Motor neuron (in vitro differentiated cells): Measurements from ENCODE around the gene FSTL4. TPM values are rescaled to one million over a fixed set of nuclear protein-coding genes. Genes with fewer than 3 reads are reported as not detected.
A peak's percentile ranks its signal among the peaks of the same experiment; 100 is the strongest.

Source experiments
- ATAC-seq, 8 experiments: fragments of 200-7000 bp; cut with Tn5 transposase; replicated peaks in 6 of 8; 2 replicates each; pipeline ENCODE4 v1.8.0; 2021; ENCODE audit warnings: mild to moderate bottlenecking in 8 of 8, moderate library complexity in 8 of 8
- H3K27ac ChIP-seq, 2 donors: fragments of 250-450 bp; sonication (Bioruptor Pico); 2 replicates each; pipeline ENCODE4 v1.9.0; 2021; ENCODE audit warnings: antibody characterized with exemption in 2 of 2, mild to moderate bottlenecking in 2 of 2, moderate library complexity in 1 of 2
- H3K4me1 ChIP-seq, 2 donors: fragments of 250-450 bp; sonication (Bioruptor Pico); replicated peaks in 1 of 2; 2 replicates each; pipeline ENCODE4 v1.6.1; 2021; ENCODE audit warnings: antibody characterized with exemption in 2 of 2, mild to moderate bottlenecking in 2 of 2, moderate library complexity in 1 of 2
- H3K4me3 ChIP-seq, 5 donors: fragments of 250-450 bp; sonication (Bioruptor Pico); 2 replicates each; pipeline ENCODE4 v1.9.0; 2021; ENCODE audit warnings: antibody characterized with exemption in 5 of 5, mild to moderate bottlenecking in 5 of 5, moderate library complexity in 4 of 5
- WGBS, 10 experiments: fragments of 450-650 bp; shearing (Covaris generic); methylation state at CpG; one replicate each; pipeline ENCODE4 v1.0.0; 2022; 5-methylcytosine and 5-hydroxymethylcytosine counted together
- in situ Hi-C, 9 experiments: fragments of 400-800 bp; cut with MboI; loops; one replicate each; pipeline ENCODE4 v1.15.0; 2021; ENCODE audit warnings: low sequenced_read_pairs in 9 of 9, low pct_unique_long_range_greater_than_20kb in 2 of 9; ENCODE audit not compliant: unreplicated experiment in 9 of 9
- total RNA-seq, 8 experiments: library from RNA; unstranded; fragments of 300-600 nt; gene quantifications; 2 replicates each; pipeline versions ENCODE4 v1.2.3 to v1.2.4, GENCODE V29; 2022

Gene FSTL4
- total RNA-seq, result 1 to 10 TPM in 6 of 8 experiments, under 1 TPM in 2; 0.13 to 5.5 (median 1.9) TPM

GRCh38 chr5:133612249-133612860, at the start of gene FSTL4:
TSS of gene FSTL4 (minus strand) at chr5:133612541.
- in situ Hi-C loops, result no loop called here
- Histone ChIP-seq H3K27ac (no peak within 1 kb of the TSS), H3K4me3 (peak within 1 kb of the TSS; percentile 30 to 50 (median 38)), H3K4me1 (peaks cover 6 to 12% of the 10 kb centered on the region in 2 donors)
- peak; percentile 21 to 85 (median 78) for ATAC-seq
- WGBS, 10 experiments, result 0 to 30% methylated on average over 2 to 8 of the region's 74 CpGs; no CpG with 5 or more reads in 8 of the 10 experiments

- 83 to 100% (median 92%) methylated on average over 1 to 2 of the region's 2 CpGs; no CpG with 5 or more reads in 5 of the 10 experiments for WGBS, 10 experiments
- H3K4me1 ChIP-seq, result peaks cover 0 to 6% of the 10 kb centered on the region in 2 donors
- in situ Hi-C loops, result no loop called here
- peak in 1 of 8 experiments; percentile 13 for ATAC-seq
- no peak overlapping the region for H3K4me3 ChIP-seq
- no peak overlapping the region for H3K27ac ChIP-seq
These were observed 49.0 kb upstream of the FSTL4 start for GRCh38 chr5:133661389-133661788.

GRCh38 chr5:133658327-133658726, 46.0 kb upstream of the FSTL4 start:
- in situ Hi-C loops, result no loop called here
- 0 to 67% (median 32%) methylated on average over 1 of the region's 1 CpG for WGBS, 10 experiments
- no peak overlapping the region for H3K4me3 ChIP-seq
- peaks cover 6 to 7% of the 10 kb centered on the region in 2 donors for H3K4me1 ChIP-seq
- no peak for ATAC-seq
- no peak overlapping the region for H3K27ac ChIP-seq

- in situ Hi-C loops, result no loop called here
- WGBS, 10 experiments, result 51 to 100% (median 70%) methylated on average over 2 to 5 of the region's 5 CpGs; no CpG with 5 or more reads in 4 of the 10 experiments
- ATAC-seq, result no peak
- Histone ChIP-seq H3K4me3 (no peak overlapping the region), H3K4me1 (peaks cover 10 to 11% of the 10 kb centered on the region in 2 donors), H3K27ac (no peak overlapping the region)
These were observed 44.7 kb upstream of the FSTL4 start for GRCh38 chr5:133657036-133657435.

- in situ Hi-C loops, result no loop called here
- ATAC-seq, result no peak
- H3K27ac ChIP-seq, result no peak overlapping the region
- peaks cover 10 to 11% of the 10 kb centered on the region in 2 donors for H3K4me1 ChIP-seq
- WGBS, 10 experiments, result 0 to 100% (median 17%) methylated on average over 1 of the region's 1 CpG; no CpG with 5 or more reads in 5 of the 10 experiments
- H3K4me3 ChIP-seq, result no peak overlapping the region
These were observed 43.6 kb upstream of the FSTL4 start for GRCh38 chr5:133655966-133656365.

GRCh38 chr5:133653760-133654049, 41.4 kb upstream of the FSTL4 start:
- in situ Hi-C loops, result no loop called here
- ATAC-seq, result peak in 5 of 8 experiments; percentile 54 to 90 (median 87)
- 37 to 83% (median 60%) methylated on average over 1 to 4 of the region's 4 CpGs; no CpG with 5 or more reads in 3 of the 10 experiments for WGBS, 10 experiments

GRCh38 chr5:133652951-133653759, 40.8 kb upstream of the FSTL4 start:
- ATAC-seq, result peak in 5 of 8 experiments; percentile 19 to 84 (median 78)

More at GRCh38 chr5:133653760-133654049, 41.4 kb upstream of the FSTL4 start:
- H3K4me3 ChIP-seq, result no peak overlapping the region
- H3K4me1 ChIP-seq, result peaks cover 10 to 11% of the 10 kb centered on the region in 2 donors
- no peak overlapping the region for H3K27ac ChIP-seq

GRCh38 chr5:133644000-133644865, 31.9 kb upstream of the FSTL4 start:
- in situ Hi-C loops, result no loop called here
- peak in 2 of 8 experiments; percentile 38 to 47 for ATAC-seq
- WGBS, 10 experiments, result 64 to 100% (median 70%) methylated on average over 1 to 8 of the region's 8 CpGs; no CpG with 5 or more reads in 2 of the 10 experiments
- H3K4me3 ChIP-seq, result no peak overlapping the region
- H3K4me1 ChIP-seq, result peaks cover 10 to 14% of the 10 kb centered on the region in 2 donors
- H3K27ac ChIP-seq, result no peak overlapping the region

More at GRCh38 chr5:133652951-133653759, 40.8 kb upstream of the FSTL4 start:
- WGBS, 10 experiments, result 0 to 90% (median 50%) methylated on average over 1 to 9 of the region's 9 CpGs; no CpG with 5 or more reads in 2 of the 10 experiments
- peaks cover 10 to 11% of the 10 kb centered on the region in 2 donors for H3K4me1 ChIP-seq
- no peak overlapping the region for H3K4me3 ChIP-seq
- H3K27ac ChIP-seq, result no peak overlapping the region
- in situ Hi-C loops, result no loop called here

GRCh38 chr5:133643365-133643764, 31.0 kb upstream of the FSTL4 start:
- H3K27ac ChIP-seq, result no peak overlapping the region
- no peak overlapping the region for H3K4me3 ChIP-seq
- ATAC-seq, result peak in 2 of 8 experiments; percentile 47
- WGBS, 10 experiments, result 34 to 79% (median 60%) methylated on average over 1 to 4 of the region's 4 CpGs; no CpG with 5 or more reads in 4 of the 10 experiments
- in situ Hi-C loops, result no loop called here
- H3K4me1 ChIP-seq, result peaks cover 10 to 15% of the 10 kb centered on the region in 2 donors

- Histone ChIP-seq H3K4me1 (peaks cover 10 to 15% of the 10 kb centered on the region in 2 donors), H3K27ac (no peak overlapping the region), H3K4me3 (no peak overlapping the region)
- ATAC-seq, result peak in 3 of 8 experiments; percentile 12 to 58 (median 33)
- WGBS, 10 experiments, result 0 to 100% (median 62%) methylated on average over 1 to 2 of the region's 2 CpGs; no CpG with 5 or more reads in 4 of the 10 experiments
- in situ Hi-C loops, result no loop called here
These were observed 29.9 kb upstream of the FSTL4 start for GRCh38 chr5:133642153-133642722.

- ATAC-seq, result no peak
- Histone ChIP-seq H3K4me3 (no peak overlapping the region), H3K4me1 (peaks cover 10 to 15% of the 10 kb centered on the region in 2 donors), H3K27ac (no peak overlapping the region)
- in situ Hi-C loops, result no loop called here
These were observed 29.3 kb upstream of the FSTL4 start for GRCh38 chr5:133641683-133642082.

- WGBS, 10 experiments, result 0 to 43% (median 30%) methylated on average over 1 to 3 of the region's 4 CpGs; no CpG with 5 or more reads in 4 of the 10 experiments
- H3K4me3 ChIP-seq, result no peak overlapping the region
- peak in 5 of 8 experiments; percentile 7 to 64 (median 59) for ATAC-seq
- in situ Hi-C loops, result no loop called here
- peaks cover 10 to 19% of the 10 kb centered on the region in 2 donors for H3K4me1 ChIP-seq
- no peak overlapping the region for H3K27ac ChIP-seq
These were observed 27.6 kb upstream of the FSTL4 start for GRCh38 chr5:133639850-133640528.
